ENCODE results near the gene RNF141.

The RNF141 gene

GRCh38 chr11:10473371-10473770 is 67.6 kb downstream of the RNF141 start:
- DNase-seq (ENCODE audit: low read depth): no peak
- TF ChIP-seq, protein P1, sequence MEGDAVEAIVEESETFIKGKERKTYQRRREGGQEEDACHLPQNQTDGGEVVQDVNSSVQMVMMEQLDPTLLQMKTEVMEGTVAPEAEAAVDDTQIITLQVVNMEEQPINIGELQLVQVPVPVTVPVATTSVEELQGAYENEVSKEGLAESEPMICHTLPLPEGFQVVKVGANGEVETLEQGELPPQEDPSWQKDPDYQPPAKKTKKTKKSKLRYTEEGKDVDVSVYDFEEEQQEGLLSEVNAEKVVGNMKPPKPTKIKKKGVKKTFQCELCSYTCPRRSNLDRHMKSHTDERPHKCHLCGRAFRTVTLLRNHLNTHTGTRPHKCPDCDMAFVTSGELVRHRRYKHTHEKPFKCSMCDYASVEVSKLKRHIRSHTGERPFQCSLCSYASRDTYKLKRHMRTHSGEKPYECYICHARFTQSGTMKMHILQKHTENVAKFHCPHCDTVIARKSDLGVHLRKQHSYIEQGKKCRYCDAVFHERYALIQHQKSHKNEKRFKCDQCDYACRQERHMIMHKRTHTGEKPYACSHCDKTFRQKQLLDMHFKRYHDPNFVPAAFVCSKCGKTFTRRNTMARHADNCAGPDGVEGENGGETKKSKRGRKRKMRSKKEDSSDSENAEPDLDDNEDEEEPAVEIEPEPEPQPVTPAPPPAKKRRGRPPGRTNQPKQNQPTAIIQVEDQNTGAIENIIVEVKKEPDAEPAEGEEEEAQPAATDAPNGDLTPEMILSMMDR (conservative IDR thresholded peaks at IDR 0.05; ENCODE audit: low read length): no peak

GRCh38 chr11:10462746-10463300 is 78.2 kb downstream of the RNF141 start:
- no peak for DNase-seq (ENCODE audit: low read depth)
- TF ChIP-seq, protein P1 (conservative IDR thresholded peaks at IDR 0.05; ENCODE audit: low read length): no peak
- H3K4me3 ChIP-seq (ENCODE audit: low read length): no peak overlapping the region

More at GRCh38 chr11:10473371-10473770, 67.6 kb downstream of the RNF141 start:
- H3K4me3 ChIP-seq (ENCODE audit: low read length): no peak overlapping the region

Data from AG10803 (cell line).